Tibial nerve (tissue), 3 donors: Measurements from ENCODE around the gene MAMDC2.

Experiments used
- POLR2A ChIP-seq, 2 donors: fragments of 450-650 bp; IDR thresholded peaks; one replicate each; pipeline ENCODE4 v1.6.1; 2017; ENCODE audit warnings: antibody characterized with exemption in 2 of 2, mild to moderate bottlenecking in 2 of 2, moderate library complexity in 2 of 2
- TF ChIP-seq, protein P1 (sequence below), 5 experiments: fragments of 200-600 bp in 3 of 5; fragments of 450-650 bp in 2 of 5; sonication (generic) in 3 of 5; IDR thresholded peaks; one replicate each; pipeline ENCODE4 v1.5.1; 2016 to 2019; ENCODE audit warnings: antibody characterized with exemption in 5 of 5, mild to moderate bottlenecking in 3 of 5, moderate library complexity in 2 of 5

DNA sequence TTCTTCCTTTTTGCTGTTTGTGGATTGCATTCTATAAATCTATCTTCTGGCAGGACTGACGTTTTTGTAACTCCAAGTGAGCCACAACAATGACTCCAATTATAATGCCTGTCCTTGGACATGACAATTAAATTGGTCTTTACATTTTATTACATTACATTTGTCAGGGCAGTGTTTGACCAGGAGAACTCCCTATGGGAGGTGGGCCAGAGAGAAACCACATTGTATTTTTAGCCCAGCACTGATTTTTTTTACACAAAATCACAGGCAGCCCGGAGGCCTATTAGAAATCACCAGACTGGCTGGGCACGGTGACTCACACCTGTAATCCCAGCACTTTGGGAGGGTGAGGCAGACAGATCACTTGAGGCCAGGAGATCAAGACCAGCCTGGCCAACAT is 116.0 kb downstream of the MAMDC2 start:
- TF ChIP-seq POLR2A (IDR thresholded peaks at IDR 0.05) = no peak
- TF ChIP-seq, protein P1, sequence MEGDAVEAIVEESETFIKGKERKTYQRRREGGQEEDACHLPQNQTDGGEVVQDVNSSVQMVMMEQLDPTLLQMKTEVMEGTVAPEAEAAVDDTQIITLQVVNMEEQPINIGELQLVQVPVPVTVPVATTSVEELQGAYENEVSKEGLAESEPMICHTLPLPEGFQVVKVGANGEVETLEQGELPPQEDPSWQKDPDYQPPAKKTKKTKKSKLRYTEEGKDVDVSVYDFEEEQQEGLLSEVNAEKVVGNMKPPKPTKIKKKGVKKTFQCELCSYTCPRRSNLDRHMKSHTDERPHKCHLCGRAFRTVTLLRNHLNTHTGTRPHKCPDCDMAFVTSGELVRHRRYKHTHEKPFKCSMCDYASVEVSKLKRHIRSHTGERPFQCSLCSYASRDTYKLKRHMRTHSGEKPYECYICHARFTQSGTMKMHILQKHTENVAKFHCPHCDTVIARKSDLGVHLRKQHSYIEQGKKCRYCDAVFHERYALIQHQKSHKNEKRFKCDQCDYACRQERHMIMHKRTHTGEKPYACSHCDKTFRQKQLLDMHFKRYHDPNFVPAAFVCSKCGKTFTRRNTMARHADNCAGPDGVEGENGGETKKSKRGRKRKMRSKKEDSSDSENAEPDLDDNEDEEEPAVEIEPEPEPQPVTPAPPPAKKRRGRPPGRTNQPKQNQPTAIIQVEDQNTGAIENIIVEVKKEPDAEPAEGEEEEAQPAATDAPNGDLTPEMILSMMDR (IDR thresholded peaks at IDR 0.05) = no peak
